Limb (tissue), 2 donors: ENCODE data around the gene CTAG1A.
"Not testable (repeated sequence)": the region's sequence is repeated elsewhere in the genome, so short reads cannot be mapped to it uniquely, and the experiment has no call there.

ENCODE experiments used
- DNase-seq, 2 donors: peaks; one replicate each; pipeline ENCODE4 v3.0.0-alpha.2; 2016; ENCODE audit errors: extremely low spot score in 2 of 2

The CTAG1A gene

GRCh38 chrX:154613586-154613985 is 28.7 kb downstream of the CTAG1A start:
- DNase-seq: not testable (repeated sequence)

DNA sequence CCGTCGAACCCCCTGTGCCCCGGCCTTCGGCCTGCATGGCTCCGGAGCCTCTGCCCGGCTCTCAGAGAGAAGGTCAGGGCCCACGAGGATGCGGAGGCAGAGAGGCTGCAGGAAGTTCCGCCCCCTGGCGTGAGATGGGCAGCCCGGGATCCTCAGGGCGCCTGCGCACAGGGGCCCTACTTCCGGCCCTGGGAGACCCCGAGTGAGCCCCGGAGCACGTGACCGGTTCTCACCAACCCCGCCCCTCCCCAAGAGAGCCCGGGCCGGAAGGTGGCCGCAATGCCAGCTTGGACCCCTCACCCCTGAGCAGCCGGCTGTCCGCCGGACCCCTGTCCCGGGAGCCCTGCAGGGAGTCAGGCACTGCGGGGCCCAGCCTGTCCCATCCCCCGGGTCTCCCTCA is 34.2 kb downstream of the CTAG1A start, which contains the start of gene CTAG1B:
Gene CTAG1B (minus strand): TSS at position 101 of the 400 bp plus-strand sequence. CDS start 64 bp downstream, at position 37.
- DNase-seq: not testable (repeated sequence)

- DNase-seq: not testable (repeated sequence)
These were observed 36.0 kb downstream of the CTAG1A start for GRCh38 chrX:154620767-154621414.

- DNase-seq: not testable (repeated sequence)
These were observed 44.0 kb downstream of the CTAG1A start for GRCh38 chrX:154628960-154629359.

- DNase-seq: not testable (repeated sequence)
These were observed 46.0 kb downstream of the CTAG1A start for GRCh38 chrX:154630949-154631348.

DNA sequence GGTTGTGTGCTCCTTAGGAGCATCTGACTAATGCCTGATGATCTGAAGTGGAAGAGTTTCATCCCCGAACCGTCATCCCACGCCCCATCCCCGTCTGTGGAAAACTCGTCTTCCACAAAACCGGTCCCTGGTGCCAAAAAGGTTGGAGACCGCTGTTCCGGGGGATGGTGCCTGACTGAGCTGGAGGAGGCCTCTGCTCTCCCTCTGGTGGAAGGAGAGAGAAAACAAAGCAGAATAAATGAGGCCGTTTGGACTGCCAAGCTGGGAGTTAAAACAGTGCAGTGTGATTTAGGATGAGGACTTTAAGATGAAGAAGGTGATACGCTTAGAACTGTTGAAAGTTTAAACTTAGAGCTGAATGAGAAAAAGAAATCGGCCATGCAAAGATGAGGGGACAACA is 48.7 kb downstream of the CTAG1A start:
- not testable (repeated sequence) for DNase-seq
